Smooth muscle cell (in vitro differentiated cells): ENCODE results near the gene MGAT4C. TPM values are rescaled to one million over a fixed set of nuclear protein-coding genes. Genes with fewer than 3 reads are reported as not detected.

ENCODE experiments used
- DNase-seq: peaks from one replicate; lab custom pipeline; 2025; ENCODE audit not compliant: unreplicated experiment; lab: John Stamatoyannopoulos, UW
- H2AFZ ChIP-seq: fragments of 200-600 bp; sonication (generic); 2 replicates; pipeline ENCODE4 v1.6.0; 2016; ENCODE audit warnings: antibody characterized with exemption, low read depth, mild to moderate bottlenecking
- H3F3A ChIP-seq: fragments of 200-600 bp; sonication (generic); 2 replicates; pipeline ENCODE4 v1.6.0; 2017; ENCODE audit warnings: antibody characterized with exemption, low read depth
- H3K27ac ChIP-seq: fragments of 200-600 bp; sonication (generic); 2 replicates; pipeline ENCODE4 v1.5.1; 2016; ENCODE audit warnings: low read depth, mild to moderate bottlenecking
- H3K27me3 ChIP-seq: fragments of 200-600 bp; sonication (generic); 2 replicates; pipeline ENCODE4 v1.6.1; 2016; ENCODE audit warnings: low read depth, mild to moderate bottlenecking
- H3K36me3 ChIP-seq: fragments of 200-600 bp; sonication (generic); 2 replicates; pipeline ENCODE4 v1.5.1; 2016; ENCODE audit warnings: low read depth
- H3K4me1 ChIP-seq: fragments of 200-600 bp; sonication (generic); 2 replicates; pipeline ENCODE4 v1.5.1; 2016; ENCODE audit warnings: low read depth
- H3K4me2 ChIP-seq: fragments of 200-600 bp; sonication (generic); 2 replicates; pipeline ENCODE4 v1.6.0; 2016; ENCODE audit warnings: mild to moderate bottlenecking
- H3K4me3 ChIP-seq: fragments of 200-600 bp; sonication (generic); 2 replicates; pipeline ENCODE4 v1.5.1; 2016; ENCODE audit warnings: mild to moderate bottlenecking
- H3K79me2 ChIP-seq: fragments of 200-600 bp; sonication (generic); 2 replicates; pipeline ENCODE4 v1.6.0; 2016; ENCODE audit warnings: low read depth, mild to moderate bottlenecking
- H3K9ac ChIP-seq: fragments of 200-600 bp; sonication (generic); 2 replicates; pipeline ENCODE4 v1.6.0; 2016; ENCODE audit warnings: low read depth
- H3K9me3 ChIP-seq: fragments of 200-600 bp; sonication (generic); replicated peaks from 2 replicates; pipeline ENCODE4 v1.5.1; 2016; ENCODE audit warnings: low read depth
- H4K20me1 ChIP-seq: fragments of 200-600 bp; sonication (generic); 2 replicates; pipeline ENCODE4 v1.6.0; 2016; ENCODE audit warnings: low read depth
- WGBS: methylation state at CpG from one replicate; pipeline ENCODE4 v1.1.7; 2016; ENCODE audit warnings: low lambda C conversion rate; 5-methylcytosine and 5-hydroxymethylcytosine counted together
- polyA plus RNA-seq: library from polyadenylated mRNA; unstranded; fragments of >200 nt; fragmentation: Nextera tagmentation; extraction: Ambion mirVana; gene quantifications from 2 replicates; pipeline ENCODE4 v1.2.1, GENCODE V29; 2016
- total RNA-seq: library from RNA; depleted of rRNA; stranded (reverse); fragments of >200 nt; gene quantifications from 2 replicates; pipeline ENCODE4 v1.2.3, GENCODE V29; 2014
- TF ChIP-seq, protein P1 (sequence below): fragments of 200-600 bp; sonication (generic); IDR thresholded peaks from 2 replicates; pipeline ENCODE4 v1.5.1; 2017; ENCODE audit warnings: borderline replicate concordance, mild to moderate bottlenecking, antibody characterized with exemption; ENCODE audit not compliant: insufficient read depth, poor library complexity, severe bottlenecking

Gene MGAT4C
- total and polyA plus RNA-seq, 2 experiments from 2014 or later, result 0.22 TPM; not detected in 1

DNA sequence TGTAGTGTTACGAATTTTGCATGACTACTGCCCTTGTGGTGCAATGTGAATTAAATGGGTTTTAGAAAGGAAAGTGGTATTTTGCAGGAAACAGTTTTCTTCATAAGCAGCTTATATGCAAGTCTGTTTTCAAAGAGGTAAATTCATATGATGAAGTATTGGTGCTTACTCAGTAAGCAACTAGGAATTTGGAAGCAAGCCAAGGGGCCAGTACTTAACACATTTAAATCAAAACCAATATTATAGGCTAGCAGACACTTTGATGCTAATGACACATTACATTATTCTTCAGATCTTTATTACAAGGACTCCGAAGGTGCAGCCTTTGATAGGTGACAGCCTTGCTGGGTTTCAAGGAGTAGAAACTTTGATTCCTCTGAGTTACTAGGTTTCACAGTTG is 23.1 kb downstream of the MGAT4C start:
- no peak overlapping the region for H3K9ac ChIP-seq
- TF ChIP-seq, protein P1, sequence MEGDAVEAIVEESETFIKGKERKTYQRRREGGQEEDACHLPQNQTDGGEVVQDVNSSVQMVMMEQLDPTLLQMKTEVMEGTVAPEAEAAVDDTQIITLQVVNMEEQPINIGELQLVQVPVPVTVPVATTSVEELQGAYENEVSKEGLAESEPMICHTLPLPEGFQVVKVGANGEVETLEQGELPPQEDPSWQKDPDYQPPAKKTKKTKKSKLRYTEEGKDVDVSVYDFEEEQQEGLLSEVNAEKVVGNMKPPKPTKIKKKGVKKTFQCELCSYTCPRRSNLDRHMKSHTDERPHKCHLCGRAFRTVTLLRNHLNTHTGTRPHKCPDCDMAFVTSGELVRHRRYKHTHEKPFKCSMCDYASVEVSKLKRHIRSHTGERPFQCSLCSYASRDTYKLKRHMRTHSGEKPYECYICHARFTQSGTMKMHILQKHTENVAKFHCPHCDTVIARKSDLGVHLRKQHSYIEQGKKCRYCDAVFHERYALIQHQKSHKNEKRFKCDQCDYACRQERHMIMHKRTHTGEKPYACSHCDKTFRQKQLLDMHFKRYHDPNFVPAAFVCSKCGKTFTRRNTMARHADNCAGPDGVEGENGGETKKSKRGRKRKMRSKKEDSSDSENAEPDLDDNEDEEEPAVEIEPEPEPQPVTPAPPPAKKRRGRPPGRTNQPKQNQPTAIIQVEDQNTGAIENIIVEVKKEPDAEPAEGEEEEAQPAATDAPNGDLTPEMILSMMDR, result no peak
- no peak overlapping the region for H3K4me2 ChIP-seq
- H3K4me3 ChIP-seq, result no peak overlapping the region
- H4K20me1 ChIP-seq, result no peaks in the 10 kb centered on the region
- DNase-seq, result no peak
- H2AFZ ChIP-seq, result no peak overlapping the region
- no peaks in the 10 kb centered on the region for H3K27me3 ChIP-seq
- H3K27ac ChIP-seq, result no peak overlapping the region
- H3K4me1 ChIP-seq, result no peaks in the 10 kb centered on the region
- no peaks in the 10 kb centered on the region for H3K79me2 ChIP-seq
- no peaks in the 10 kb centered on the region for H3F3A ChIP-seq
- 84% methylated on average over 2 of the region's 2 CpGs for WGBS
- H3K36me3 ChIP-seq, result no peaks in the 10 kb centered on the region
- no peaks in the 10 kb centered on the region for H3K9me3 ChIP-seq

DNA sequence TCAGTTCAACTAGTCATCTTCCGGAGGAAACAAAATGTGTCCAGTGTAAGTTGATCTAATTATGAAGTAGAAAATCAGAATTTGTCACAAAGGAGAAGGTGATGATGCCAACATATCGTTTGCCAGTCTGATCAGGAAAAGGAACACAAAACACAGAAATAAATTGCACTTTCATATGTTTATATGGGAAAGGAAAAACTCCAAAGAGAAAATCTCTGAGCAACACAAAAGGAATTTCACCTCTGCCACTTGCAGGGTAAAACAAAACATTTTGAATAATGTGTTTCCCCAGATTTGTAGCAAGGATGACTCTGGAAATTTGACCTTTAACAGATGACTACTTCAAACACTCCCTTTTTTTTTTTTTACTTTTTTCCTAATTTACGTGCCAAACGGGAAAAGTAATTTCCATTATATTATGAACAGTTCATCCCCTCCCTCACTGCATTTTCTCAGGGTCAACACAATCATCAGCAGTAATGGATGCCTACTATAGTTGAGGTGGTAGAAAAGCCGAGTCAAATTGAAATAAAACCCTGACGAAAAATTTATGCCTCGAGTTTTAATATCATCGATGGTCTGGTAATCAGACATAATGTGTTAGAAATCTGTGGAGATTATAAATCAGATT is 25.6 kb downstream of the MGAT4C start:
- H3K4me1 ChIP-seq, result no peaks in the 10 kb centered on the region
- H3K27me3 ChIP-seq, result no peaks in the 10 kb centered on the region
- no peaks in the 10 kb centered on the region for H4K20me1 ChIP-seq
- no peak overlapping the region for H3K4me2 ChIP-seq
- no peak overlapping the region for H3K9ac ChIP-seq
- no peak overlapping the region for H2AFZ ChIP-seq
- no peaks in the 10 kb centered on the region for H3K36me3 ChIP-seq
- H3K79me2 ChIP-seq, result no peaks in the 10 kb centered on the region
- DNase-seq, result no peak
- WGBS, result 72% methylated on average over 8 of the region's 8 CpGs
- TF ChIP-seq, protein P1, result no peak
- no peaks in the 10 kb centered on the region for H3K9me3 ChIP-seq
- no peaks in the 10 kb centered on the region for H3F3A ChIP-seq
- H3K27ac ChIP-seq, result no peak overlapping the region
- no peak overlapping the region for H3K4me3 ChIP-seq

DNA sequence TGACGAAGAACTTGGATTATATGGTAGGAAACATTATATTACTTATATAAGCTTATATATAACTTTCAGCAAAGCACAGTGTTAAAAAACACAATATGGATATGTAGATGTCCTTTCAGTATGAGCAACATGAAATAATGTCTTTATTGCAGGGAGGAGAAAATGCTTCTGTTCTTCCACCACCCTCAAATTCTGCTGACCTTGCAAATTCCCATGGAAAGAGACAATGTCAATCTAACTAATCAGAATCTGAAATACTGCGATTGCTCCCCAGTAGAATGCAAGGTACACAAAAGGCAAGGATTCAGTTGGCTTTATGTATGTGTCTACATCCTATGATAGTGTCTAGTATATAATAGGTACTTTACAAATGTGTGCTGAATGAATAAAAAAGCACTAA is 26.4 kb downstream of the MGAT4C start:
- H4K20me1 ChIP-seq, result no peaks in the 10 kb centered on the region
- 97% methylated on average over 2 of the region's 2 CpGs for WGBS
- no peak overlapping the region for H2AFZ ChIP-seq
- no peaks in the 10 kb centered on the region for H3K9me3 ChIP-seq
- no peaks in the 10 kb centered on the region for H3F3A ChIP-seq
- H3K36me3 ChIP-seq, result no peaks in the 10 kb centered on the region
- H3K4me1 ChIP-seq, result no peaks in the 10 kb centered on the region
- no peak for DNase-seq
- H3K27me3 ChIP-seq, result no peaks in the 10 kb centered on the region
- H3K27ac ChIP-seq, result no peak overlapping the region
- no peak overlapping the region for H3K4me2 ChIP-seq
- TF ChIP-seq, protein P1, result no peak
- no peak overlapping the region for H3K4me3 ChIP-seq
- no peaks in the 10 kb centered on the region for H3K79me2 ChIP-seq
- no peak overlapping the region for H3K9ac ChIP-seq

DNA sequence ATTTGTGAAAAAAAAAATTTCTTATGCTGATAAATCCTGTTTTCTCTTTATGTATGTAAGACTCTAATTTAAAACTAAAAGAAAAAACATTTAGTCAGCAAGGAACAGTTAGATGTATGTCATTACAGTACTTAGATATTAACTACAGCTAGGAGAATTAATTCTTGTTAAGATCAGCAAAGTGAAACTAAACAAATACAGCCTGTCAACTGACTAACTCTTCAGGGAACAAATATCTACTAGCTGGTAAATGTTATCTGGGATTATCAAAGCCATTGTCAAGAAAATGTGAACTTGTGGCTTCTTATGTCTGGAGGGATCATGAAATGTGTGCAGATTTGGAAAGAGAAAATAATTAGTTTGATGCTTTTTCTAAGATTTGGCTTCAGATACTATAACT is 27.5 kb downstream of the MGAT4C start:
- H3K36me3 ChIP-seq, result no peaks in the 10 kb centered on the region
- no peaks in the 10 kb centered on the region for H3K27me3 ChIP-seq
- no peak overlapping the region for H2AFZ ChIP-seq
- TF ChIP-seq, protein P1, result no peak
- no peaks in the 10 kb centered on the region for H3K79me2 ChIP-seq
- H3K4me3 ChIP-seq, result no peak overlapping the region
- no peak for DNase-seq
- no peak overlapping the region for H3K4me2 ChIP-seq
- H4K20me1 ChIP-seq, result no peaks in the 10 kb centered on the region
- no peaks in the 10 kb centered on the region for H3F3A ChIP-seq
- H3K4me1 ChIP-seq, result no peaks in the 10 kb centered on the region
- no peak overlapping the region for H3K27ac ChIP-seq
- H3K9ac ChIP-seq, result no peak overlapping the region
- no peaks in the 10 kb centered on the region for H3K9me3 ChIP-seq
